ENCODE data around the gene FRMPD2. TPM values are rescaled to one million over a fixed set of nuclear protein-coding genes. Genes with fewer than 3 reads are reported as not detected.

FRMPD2 gene
- total RNA-seq, 1 donor = not detected

- H3K4me3 ChIP-seq (ENCODE audit: low read depth, low read length) = no peak overlapping the region
- DNase-seq (ENCODE audit: low read depth) = peak; percentile 81
- TF ChIP-seq, protein P1, sequence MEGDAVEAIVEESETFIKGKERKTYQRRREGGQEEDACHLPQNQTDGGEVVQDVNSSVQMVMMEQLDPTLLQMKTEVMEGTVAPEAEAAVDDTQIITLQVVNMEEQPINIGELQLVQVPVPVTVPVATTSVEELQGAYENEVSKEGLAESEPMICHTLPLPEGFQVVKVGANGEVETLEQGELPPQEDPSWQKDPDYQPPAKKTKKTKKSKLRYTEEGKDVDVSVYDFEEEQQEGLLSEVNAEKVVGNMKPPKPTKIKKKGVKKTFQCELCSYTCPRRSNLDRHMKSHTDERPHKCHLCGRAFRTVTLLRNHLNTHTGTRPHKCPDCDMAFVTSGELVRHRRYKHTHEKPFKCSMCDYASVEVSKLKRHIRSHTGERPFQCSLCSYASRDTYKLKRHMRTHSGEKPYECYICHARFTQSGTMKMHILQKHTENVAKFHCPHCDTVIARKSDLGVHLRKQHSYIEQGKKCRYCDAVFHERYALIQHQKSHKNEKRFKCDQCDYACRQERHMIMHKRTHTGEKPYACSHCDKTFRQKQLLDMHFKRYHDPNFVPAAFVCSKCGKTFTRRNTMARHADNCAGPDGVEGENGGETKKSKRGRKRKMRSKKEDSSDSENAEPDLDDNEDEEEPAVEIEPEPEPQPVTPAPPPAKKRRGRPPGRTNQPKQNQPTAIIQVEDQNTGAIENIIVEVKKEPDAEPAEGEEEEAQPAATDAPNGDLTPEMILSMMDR (IDR thresholded peaks at IDR 0.05; ENCODE audit: insufficient read depth, low read length) = no peak
Observed at GRCh38 chr10:48199580-48200377, 74.7 kb downstream of the FRMPD2 start.

- H3K4me3 ChIP-seq (ENCODE audit: low read depth, low read length) = no peak overlapping the region
- DNase-seq (ENCODE audit: low read depth) = no peak
- TF ChIP-seq, protein P1 (IDR thresholded peaks at IDR 0.05; ENCODE audit: insufficient read depth, low read length) = no peak
Observed at GRCh38 chr10:48197236-48197899, 77.1 kb downstream of the FRMPD2 start.

DNA sequence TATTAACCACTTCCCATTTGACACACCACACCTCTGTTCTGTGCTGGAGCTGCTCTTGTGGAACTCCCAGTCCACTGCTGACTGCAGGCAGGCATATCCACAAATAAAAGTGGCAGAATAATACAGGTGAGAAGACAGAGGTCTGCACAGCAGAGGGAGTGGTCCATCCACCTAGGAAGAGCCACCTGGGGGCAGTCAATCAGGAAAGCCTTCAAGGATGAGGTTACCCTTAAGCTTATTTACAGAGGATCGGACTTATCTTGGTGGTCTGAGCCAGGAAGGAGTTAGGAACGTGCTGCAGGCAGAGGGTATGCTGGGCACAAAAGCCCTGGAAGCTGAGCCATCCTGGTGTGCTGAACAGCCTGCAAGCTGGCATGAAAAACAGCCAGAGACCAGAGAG lies 78.7 kb downstream of the FRMPD2 start:
- TF ChIP-seq, protein P1 (IDR thresholded peaks at IDR 0.05; ENCODE audit: insufficient read depth, low read length) = no peak
- no peak for DNase-seq (ENCODE audit: low read depth)
- no peak overlapping the region for H3K4me3 ChIP-seq (ENCODE audit: low read depth, low read length)

- no peak for DNase-seq (ENCODE audit: low read depth)
- no peak overlapping the region for H3K4me3 ChIP-seq (ENCODE audit: low read depth, low read length)
- TF ChIP-seq, protein P1 (IDR thresholded peaks at IDR 0.05; ENCODE audit: insufficient read depth, low read length) = no peak
Observed at GRCh38 chr10:48194830-48195229, 79.7 kb downstream of the FRMPD2 start.

- H3K4me3 ChIP-seq (ENCODE audit: low read depth, low read length) = no peak overlapping the region
- no peak for DNase-seq (ENCODE audit: low read depth)
- TF ChIP-seq, protein P1 (IDR thresholded peaks at IDR 0.05; ENCODE audit: insufficient read depth, low read length) = no peak
Observed at GRCh38 chr10:48193556-48193955, 80.9 kb downstream of the FRMPD2 start.

- DNase-seq (ENCODE audit: low read depth) = no peak
- no peak overlapping the region for H3K4me3 ChIP-seq (ENCODE audit: low read depth, low read length)
- TF ChIP-seq, protein P1 (IDR thresholded peaks at IDR 0.05; ENCODE audit: insufficient read depth, low read length) = no peak
Observed at GRCh38 chr10:48192881-48193450, 81.5 kb downstream of the FRMPD2 start.
